ENCODE results near the gene GSTA1. TPM values are rescaled to one million over a fixed set of nuclear protein-coding genes. Genes with fewer than 3 reads are reported as not detected.
"Not testable (repeated sequence)": the region's sequence is repeated elsewhere in the genome, so short reads cannot be mapped to it uniquely, and the experiment has no call there.

GSTA1 gene
- total RNA-seq, 1 donor from 2014 or later, result not detected

- DNase-seq, result no peak
Observed at GRCh38 chr6:52802806-52803205, 810 bp downstream of the GSTA1 start.

GRCh38 chr6:52801188-52801841 is 2.3 kb downstream of the GSTA1 start:
- no peak for DNase-seq

- DNase-seq, result not testable (repeated sequence)
Observed at GRCh38 chr6:52799272-52799671, 4.3 kb downstream of the GSTA1 start.

GRCh38 chr6:52794366-52794765 is 9.2 kb downstream of the GSTA1 start:
- DNase-seq, result not testable (repeated sequence)

GRCh38 chr6:52790861-52791260 is 12.8 kb downstream of the GSTA1 start:
- DNase-seq, result no peak

GRCh38 chr6:52789658-52790057 is 14.0 kb downstream of the GSTA1 start:
- not testable (repeated sequence) for DNase-seq

- no peak for DNase-seq
Observed at GRCh38 chr6:52788478-52788877, 15.1 kb downstream of the GSTA1 start.

- no peak for DNase-seq
Observed at GRCh38 chr6:52787917-52788316, 15.7 kb downstream of the GSTA1 start.

GRCh38 chr6:52786249-52786956 is 17.2 kb downstream of the GSTA1 start:
- no peak for DNase-seq

- not testable (repeated sequence) for DNase-seq
Observed at GRCh38 chr6:52782696-52783274, 20.8 kb downstream of the GSTA1 start.

- not testable (repeated sequence) for DNase-seq
Observed at GRCh38 chr6:52782209-52782608, 21.4 kb downstream of the GSTA1 start.

- DNase-seq, result no peak
Observed at GRCh38 chr6:52779237-52779636, 24.4 kb downstream of the GSTA1 start.

- DNase-seq, result not testable (repeated sequence)
Observed at GRCh38 chr6:52776711-52777351, 26.8 kb downstream of the GSTA1 start.

GRCh38 chr6:52769399-52769798 is 34.2 kb downstream of the GSTA1 start:
- DNase-seq, result not testable (repeated sequence)

- DNase-seq, result not testable (repeated sequence)
Observed at GRCh38 chr6:52767658-52768057, 36.0 kb downstream of the GSTA1 start.

GRCh38 chr6:52763322-52763916 is 40.2 kb downstream of the GSTA1 start, which contains the start of gene GSTA2:
Gene GSTA2 (minus strand): TSS chr6:52763475. CDS start chr6:52757947, 5,528 bp downstream.
- DNase-seq, result not testable (repeated sequence)

GRCh38 chr6:52761673-52762491 is 41.7 kb downstream of the GSTA1 start:
- DNase-seq, result not testable (repeated sequence)

GRCh38 chr6:52760105-52760765 is 43.4 kb downstream of the GSTA1 start:
- DNase-seq, result no peak

- DNase-seq, result no peak
Observed at GRCh38 chr6:52759085-52759484, 44.5 kb downstream of the GSTA1 start.

- DNase-seq, result not testable (repeated sequence)
Observed at GRCh38 chr6:52757651-52758338, 45.8 kb downstream of the GSTA1 start.
